IMR-90 (cell line): ENCODE data around the gene UBR7. TPM values are rescaled to one million over a fixed set of nuclear protein-coding genes. Genes with fewer than 3 reads are reported as not detected.

Experiments used
- ATAC-seq: fragments of 200-7000 bp; cut with Tn5 transposase; 2 replicates; pipeline ENCODE4 v1.9.1; 2020; ENCODE audit warnings: low read depth, mild to moderate bottlenecking, moderate library complexity
- BruUV-seq: library from RNA; stranded (reverse); fragments of 400-500 nt; replicated peaks from 2 replicates; lab custom pipeline; 2021; lab: Mats Ljungman, UMichigan
- CTCF ChIA-PET: fragments of 300-600 bp; formaldehyde crosslinking; extraction: SDS; loops from one replicate; lab custom pipeline; 2021; ENCODE audit warnings: antibody characterized with exemption; lab: Yijun Ruan, JAX
- POLR2A ChIA-PET: fragments of 300-600 bp; sonication (Branson Sonifier 250); formaldehyde crosslinking; loops from one replicate; lab custom pipeline; 2022; ENCODE audit warnings: antibody characterized with exemption; ENCODE audit not compliant: unreplicated experiment; lab: Charles Lee
- DNase-seq: peaks from one replicate; pipeline ENCODE4 v3.0.0; 2013
- H2AFZ ChIP-seq: replicated peaks from 2 replicates; pipeline ENCODE3; 2013; ENCODE audit warnings: low read length, mild to moderate bottlenecking; ENCODE audit not compliant: poor library complexity
- H2AK5ac ChIP-seq: 2 replicates; pipeline ENCODE4 v1.6.1; 2013; ENCODE audit warnings: low read depth, low read length, inconsistent platforms
- H2AK9ac ChIP-seq: replicated peaks from 2 replicates; pipeline ENCODE3; 2013; ENCODE audit warnings: mild to moderate bottlenecking, low read depth, low read length, moderate library complexity; ENCODE audit not compliant: poor library complexity
- H2BK120ac ChIP-seq: 2 replicates; pipeline ENCODE4 v1.6.1; 2013; ENCODE audit warnings: low read depth, low read length, inconsistent platforms
- H2BK15ac ChIP-seq: 3 replicates; pipeline ENCODE4 v1.6.1; 2013; ENCODE audit warnings: low read depth, low read length, inconsistent platforms
- H2BK20ac ChIP-seq: 2 replicates; pipeline ENCODE4 v1.6.1; 2013; ENCODE audit warnings: low read depth, mild to moderate bottlenecking, inconsistent platforms, low read length, moderate library complexity
- H2BK5ac ChIP-seq: 2 replicates; pipeline ENCODE4 v1.6.1; 2013; ENCODE audit warnings: mild to moderate bottlenecking, low read depth, low read length, inconsistent platforms; ENCODE audit not compliant: poor library complexity, severe bottlenecking
- H3K14ac ChIP-seq: replicated peaks from 2 replicates; pipeline ENCODE4 v1.6.1; 2013; ENCODE audit warnings: low read depth, low read length, inconsistent platforms
- H3K18ac ChIP-seq: 2 replicates; pipeline ENCODE4 v1.6.1; 2013; ENCODE audit warnings: low read depth, low read length, control low read depth
- H3K23ac ChIP-seq: 2 replicates; pipeline ENCODE4 v1.6.1; 2013; ENCODE audit warnings: low read depth, low read length, inconsistent platforms
- H3K27ac ChIP-seq: 2 replicates; pipeline ENCODE4 v1.5.1; 2013; ENCODE audit warnings: mild to moderate bottlenecking, control low read depth, low read length; ENCODE audit not compliant: insufficient read depth
- H3K27me3 ChIP-seq: 2 replicates; pipeline ENCODE4 v1.6.1; 2013; ENCODE audit warnings: low read length; ENCODE audit not compliant: control insufficient read depth, insufficient read depth
- H3K36me3 ChIP-seq: 2 replicates; pipeline ENCODE4 v1.6.1; 2013; ENCODE audit warnings: low read length, mixed read lengths; ENCODE audit not compliant: control insufficient read depth, insufficient read depth
- H3K4ac ChIP-seq: 2 replicates; pipeline ENCODE4 v1.6.1; 2013; ENCODE audit warnings: low read depth, low read length, inconsistent platforms
- H3K4me1 ChIP-seq: 2 replicates; pipeline ENCODE4 v1.6.1; 2013; ENCODE audit warnings: low read length, mixed read lengths; ENCODE audit not compliant: control insufficient read depth, insufficient read depth
- H3K4me2 ChIP-seq: 2 replicates; pipeline ENCODE4 v1.6.1; 2013; ENCODE audit warnings: low read depth, mild to moderate bottlenecking, control low read depth, low read length, moderate library complexity
- H3K4me3 ChIP-seq: 2 replicates; pipeline ENCODE4 v1.5.1; 2013; ENCODE audit warnings: low read depth, mild to moderate bottlenecking, control low read depth, low read length, moderate library complexity; ENCODE audit not compliant: insufficient read depth
- H3K56ac ChIP-seq: 2 replicates; pipeline ENCODE4 v1.6.1; 2013; ENCODE audit warnings: low read length, inconsistent platforms; ENCODE audit not compliant: insufficient read depth; ENCODE audit errors: extremely low read depth
- H3K79me1 ChIP-seq, 2 experiments: 2 replicates each; pipeline ENCODE4 v1.6.1; 2013; ENCODE audit warnings: low read length in 2 of 2, inconsistent platforms in 1 of 2, low read depth in 1 of 2
- H3K9ac ChIP-seq: 2 replicates; pipeline ENCODE4 v1.6.1; 2013; ENCODE audit warnings: low read depth, low read length, control low read depth
- H3K9me1 ChIP-seq: 2 replicates; pipeline ENCODE4 v1.6.1; 2013; ENCODE audit warnings: low read length, inconsistent platforms; ENCODE audit not compliant: insufficient read depth
- H3K9me3 ChIP-seq: 2 replicates; pipeline ENCODE4 v1.6.1; 2013; ENCODE audit warnings: low read length; ENCODE audit not compliant: control insufficient read depth, insufficient read depth
- H4K20me1 ChIP-seq: 2 replicates; pipeline ENCODE4 v1.6.1; 2013; ENCODE audit warnings: low read length, inconsistent platforms; ENCODE audit not compliant: insufficient read depth
- H4K5ac ChIP-seq: 2 replicates; pipeline ENCODE4 v1.6.1; 2013; ENCODE audit warnings: mild to moderate bottlenecking, low read depth, low read length, control low read depth
- H4K8ac ChIP-seq, 2 experiments: 2 replicates each; pipeline ENCODE4 v1.6.1; 2013; ENCODE audit warnings: low read depth in 2 of 2, low read length in 2 of 2, control low read depth in 1 of 2, inconsistent platforms in 1 of 2
- H4K91ac ChIP-seq: 2 replicates; pipeline ENCODE4 v1.6.1; 2013; ENCODE audit warnings: low read depth, low read length, inconsistent platforms; ENCODE audit not compliant: insufficient read depth
- CHD1 ChIP-seq: IDR thresholded peaks from 2 replicates; pipeline ENCODE4 v1.6.1; 2012; ENCODE audit warnings: low read depth, low read length, improper control_type of control experiment
- WGBS, 2 experiments: methylation state at CpG; one replicate each; pipeline versions ENCODE4 v1.1.5 to v1.1.7; 2013; ENCODE audit warnings: missing lambda C conversion rate in 2 of 2; ENCODE audit not compliant: insufficient read length in 1 of 2; ENCODE audit errors: extremely low coverage in 2 of 2; 5-methylcytosine and 5-hydroxymethylcytosine counted together
- dilution Hi-C: fragments of 300-500 bp; cut with HindIII; formaldehyde crosslinking; loops from one replicate; pipeline ENCODE4 v1.14.3; 2018; ENCODE audit warnings: low sequenced_read_pairs; ENCODE audit not compliant: unreplicated experiment
- in situ Hi-C: fragments of 300-500 bp; cut with MboI; formaldehyde crosslinking; loops from 3 replicates; pipeline ENCODE4 v1.14.3; 2019; ENCODE audit warnings: low sequenced_read_pairs, inconsistent platforms, mixed read lengths
- intact Hi-C: fragments of 100-400 bp; cut with micrococcal nuclease; formaldehyde crosslinking; loops from 2 replicates; pipeline ENCODE4 v1.10.0; 2022
- polyA plus RNA-seq, 3 experiments: library from polyadenylated mRNA; depleted of rRNA; stranded (reverse); fragments of >200 nt; gene quantifications; 2 replicates each; pipeline ENCODE4 v1.2.3, GENCODE V29; 2012; ENCODE audit warnings: low replicate concordance in 1 of 3
- total RNA-seq: library from RNA; depleted of rRNA; stranded (reverse); fragments of >200 nt; gene quantifications from 2 replicates; pipeline ENCODE4 v1.2.3, GENCODE V29; 2012

The UBR7 gene
- total and polyA plus RNA-seq, 2 of the 4 experiments (the other 2 are of a cell fraction) = 24.2 to 29.4 TPM

- H3K27ac ChIP-seq = peak overlapping the region; percentile 81; the same call in 1 of the 2 replicates
Measured at GRCh38 chr14:93240678-93241000, 33.6 kb downstream of the UBR7 start.

More at GRCh38 chr14:93240678-93241000, 33.6 kb downstream of the UBR7 start:
- Histone ChIP-seq H4K8ac (peak overlapping the region; percentile 34 to 42; a peak in 2 of 4 replicates), H3K18ac (peak overlapping the region; percentile 60; the same call in 1 of the 2 replicates), H3K79me1 (peaks cover 8 to 34% of the 10 kb centered on the region in 2 experiments; a peak in 3 of 4 replicates), H2AK5ac (no peak overlapping the region), H3K56ac (peak overlapping the region; percentile 52; the same call in 1 of the 2 replicates), H3K27me3 (no peaks in the 10 kb centered on the region), H3K14ac (peak overlapping the region; percentile 85; the same call in 1 of the 2 replicates), H3K4me2 (peak overlapping the region; percentile 78), H2BK20ac (no peak overlapping the region), H3K9me3 (no peaks in the 10 kb centered on the region), H4K20me1 (peaks cover 5% of the 10 kb centered on the region; the same call in 1 of the 2 replicates), H2AK9ac (peak overlapping the region; percentile 75), H2BK120ac (peak overlapping the region; percentile 61; the same call in 1 of the 2 replicates), H3K9me1 (peaks cover 8% of the 10 kb centered on the region; the same call in 1 of the 2 replicates), H2AFZ (no peak overlapping the region), H4K91ac (peak overlapping the region; percentile 68; the same call in 1 of the 2 replicates), H3K4me1 (peaks cover 18% of the 10 kb centered on the region), H3K23ac (0 out of 2 replicates have a peak overlapping the region, but pooled peaks have one; percentile 60), H3K9ac (peak overlapping the region; percentile 23; the same call in 1 of the 2 replicates), H3K4me3 (no peak overlapping the region), H3K4ac (peak overlapping the region; percentile 77; the same call in 1 of the 2 replicates), H2BK15ac (no peak overlapping the region; the same call in 2 of the 3 replicates), H3K36me3 (peaks cover 25% of the 10 kb centered on the region), H2BK5ac (peak overlapping the region; percentile 78), H4K5ac (peak overlapping the region; percentile 55; the same call in 1 of the 2 replicates)
- 83% methylated on average over 2 of the region's 3 CpGs; no CpG with 5 or more reads in 1 of the 2 experiments for WGBS, 2 experiments
- dilution Hi-C loops (no loop called here), intact Hi-C loops (loop anchor here (1.0 kb wide), 1 partner anchor 92 kb away; no protein-coding TSS in a partner anchor), in situ Hi-C loops (no loop called here)
- ATAC-seq (no peak; the same call in 1 of the 2 replicates), DNase-seq (no peak)
- TF ChIP-seq CHD1 = no peak
- POLR2A ChIA-PET = no interaction called here
- CTCF ChIA-PET = interaction anchor here (0.6 to 1.3 kb wide), 3 partner anchors 9 to 237 kb away, joined by 3 to 4 read pairs (median 3); no protein-coding TSS in a partner anchor
- no TSS peak for BruUV-seq
